HepG2 (cell line): ENCODE results near the gene SMIM44. TPM values are rescaled to one million over a fixed set of nuclear protein-coding genes. Genes with fewer than 3 reads are reported as not detected.

ENCODE experiments used
- ATAC-seq: fragments of 200-7000 bp; cut with Tn5 transposase; 3 replicates; pipeline ENCODE4 v1.9.1; 2020; ENCODE audit warnings: mild to moderate bottlenecking, moderate library complexity
- BruUV-seq: library from RNA; stranded (reverse); fragments of 400-500 nt; replicated peaks from 2 replicates; lab custom pipeline; 2021; lab: Mats Ljungman, UMichigan
- CTCF ChIA-PET: fragments of 300-600 bp; formaldehyde crosslinking; extraction: SDS; loops from one replicate; lab custom pipeline; 2021; ENCODE audit warnings: low total read pairs, inconsistent platforms, low intra/inter-chr PET ratio; lab: Yijun Ruan, JAX
- POLR2A ChIA-PET: fragments of 350-600 bp; sonication (Branson Sonifier 250); formaldehyde crosslinking; loops from one replicate; lab custom pipeline; 2020; ENCODE audit warnings: antibody characterized with exemption, inconsistent platforms; lab: Yijun Ruan, JAX
- DNase-seq: peaks from one replicate; pipeline ENCODE4 v3.0.0-alpha.2; 2015; ENCODE audit warnings: low spot score
- FAIRE-seq: peaks from 3 replicates; lab custom pipeline; 2011; peaks lifted over from hg19 to GRCh38; lab: Jason Lieb, UNC
- H2AFZ ChIP-seq: one replicate; pipeline ENCODE4 v1.6.1; 2011; ENCODE audit warnings: low read length, inconsistent platforms
- H3K27ac ChIP-seq: fragments of 300-600 bp; 3 replicates; pipeline ENCODE4 v1.8.0; 2011; ENCODE audit warnings: mixed run types, mild to moderate bottlenecking, mixed read lengths, low read length, inconsistent platforms; ENCODE audit not compliant: insufficient read depth; ENCODE audit errors: extremely low read length
- H3K27me3 ChIP-seq, 2 experiments: fragments of 200-600 bp in 1 of 2; 2 replicates in 1 of 2; 3 replicates in 1 of 2; pipeline versions ENCODE4 v1.6.0 to v1.8.0; 2011; ENCODE audit warnings: low read length in 2 of 2, mild to moderate bottlenecking in 2 of 2, moderate library complexity in 2 of 2, inconsistent platforms in 1 of 2; ENCODE audit not compliant: insufficient read depth in 2 of 2, control insufficient read depth in 1 of 2
- H3K36me3 ChIP-seq, 2 experiments: fragments of 200-600 bp in 1 of 2; replicated peaks in 1 of 2; 2 replicates in 1 of 2; 3 replicates in 1 of 2; pipeline versions ENCODE4 v1.5.1 to v1.8.0; 2011; ENCODE audit warnings: low read length in 2 of 2, inconsistent platforms in 1 of 2; ENCODE audit not compliant: insufficient read depth in 2 of 2, control insufficient read depth in 1 of 2
- H3K4me1 ChIP-seq: 2 replicates; pipeline ENCODE4 v1.5.1; 2012; ENCODE audit warnings: low read length, inconsistent platforms; ENCODE audit not compliant: insufficient read depth
- H3K4me2 ChIP-seq: 2 replicates; pipeline ENCODE4 v1.6.0; 2011; ENCODE audit warnings: low read depth, low read length, inconsistent platforms
- H3K4me3 ChIP-seq, 3 experiments: fragments of 200-600 bp in 1 of 3; sonication (generic), shearing (Covaris generic) in 1 of 3; replicated peaks in 1 of 3; 2 replicates each; pipeline ENCODE4 v1.5.1; 2011 to 2016; ENCODE audit warnings: low read length in 3 of 3, inconsistent platforms in 2 of 3, low read depth in 2 of 3, mild to moderate bottlenecking in 2 of 3, control low read depth in 1 of 3, mixed read lengths in 1 of 3; ENCODE audit not compliant: insufficient read depth in 1 of 3
- H3K79me2 ChIP-seq: one replicate; pipeline ENCODE4 v1.6.1; 2011; ENCODE audit warnings: low read length, inconsistent platforms; ENCODE audit not compliant: insufficient read depth
- H3K9ac ChIP-seq: 2 replicates; pipeline ENCODE4 v1.6.0; 2011; ENCODE audit warnings: mild to moderate bottlenecking, low read depth, low read length, inconsistent platforms; ENCODE audit not compliant: insufficient read depth
- H3K9me3 ChIP-seq: 2 replicates; pipeline ENCODE4 v1.5.1; 2012; ENCODE audit warnings: mild to moderate bottlenecking, low read length
- H4K20me1 ChIP-seq: 2 replicates; pipeline ENCODE4 v1.6.0; 2011; ENCODE audit warnings: inconsistent platforms, mild to moderate bottlenecking, low read length, moderate library complexity; ENCODE audit not compliant: insufficient read depth
- NCOA2 ChIP-seq: sonication (generic); formaldehyde crosslinking; IDR thresholded peaks from 2 replicates; pipeline ENCODE4 v1.8.0; 2022; ENCODE audit warnings: inconsistent platforms
- SETDB1 ChIP-seq: sonication (generic); formaldehyde crosslinking; IDR thresholded peaks from 2 replicates; pipeline ENCODE4 v1.5.1; 2020; ENCODE audit warnings: missing genetic modification reagents, mild to moderate bottlenecking, borderline replicate concordance
- ZNF432 ChIP-seq: sonication (generic); formaldehyde crosslinking; IDR thresholded peaks from 2 replicates; pipeline ENCODE4 v1.5.0; 2020; ENCODE audit warnings: missing genetic modification reagents, mild to moderate bottlenecking, borderline replicate concordance
- ZNF773 ChIP-seq: sonication (generic); formaldehyde crosslinking; IDR thresholded peaks from 2 replicates; pipeline ENCODE4 v1.4.0; 2020; ENCODE audit warnings: missing genetic modification reagents, borderline replicate concordance
- WGBS: methylation state at CpG from one replicate; pipeline ENCODE4 v1.1.6; 2017; ENCODE audit warnings: low lambda C conversion rate; 5-methylcytosine and 5-hydroxymethylcytosine counted together
- in situ Hi-C: cut with HindIII; loops from 2 replicates; pipeline ENCODE4 v1.10.0; 2017; ENCODE audit warnings: low pct_unique_long_range_greater_than_20kb; ENCODE audit not compliant: extremely low pct_ligation_motif_present
- intact Hi-C: fragments of 100-400 bp; cut with micrococcal nuclease; formaldehyde crosslinking; loops from one replicate; pipeline ENCODE4 v1.10.0; 2022; ENCODE audit not compliant: unreplicated experiment
- polyA plus RNA-seq, 8 experiments: library from polyadenylated mRNA; depleted of rRNA in 3 of 8; stranded (reverse) in 7 of 8; unstranded in 1 of 8; fragments of >200 nt; fragmentation: Illumina TruSeq in 4 of 8; extraction: Trizol in 4 of 8; gene quantifications; 2 replicates each; pipeline versions ENCODE4 v1.2.1 to v1.2.3, GENCODE V29; 2011 to 2016; ENCODE audit warnings: low read depth in 4 of 8, missing spikeins in 1 of 8, mixed read lengths in 1 of 8; ENCODE audit not compliant: insufficient read depth in 1 of 8
- total RNA-seq, 5 experiments: library from RNA; depleted of rRNA; stranded (reverse); fragments of >200 nt; fragmentation: Illumina TruSeq; extraction: Trizol; gene quantifications; 2 replicates each; pipeline ENCODE4 v1.2.3, GENCODE V29; 2016; ENCODE audit warnings: low read depth in 1 of 5
- TF ChIP-seq, protein P1 (sequence below): sonication (generic); formaldehyde crosslinking; IDR thresholded peaks from 2 replicates; pipeline ENCODE4 v1.5.0; 2020; ENCODE audit warnings: mild to moderate bottlenecking, missing genetic modification reagents
- TF ChIP-seq, protein P2 (sequence below), 2 experiments: sonication (generic) in 1 of 2; formaldehyde crosslinking in 1 of 2; IDR thresholded peaks; 2 replicates each; pipeline versions ENCODE4 v1.5.1 to v1.6.1; 2011 to 2020; ENCODE audit warnings: borderline replicate concordance in 1 of 2, low read depth in 1 of 2, low read length in 1 of 2, mild to moderate bottlenecking in 1 of 2, missing genetic modification reagents in 1 of 2, moderate library complexity in 1 of 2

The SMIM44 gene
- total and polyA plus RNA-seq, 2 of the 13 experiments (the other 11 are each of a cell fraction or from before 2014, with no cell fraction given) = not detected

DNA sequence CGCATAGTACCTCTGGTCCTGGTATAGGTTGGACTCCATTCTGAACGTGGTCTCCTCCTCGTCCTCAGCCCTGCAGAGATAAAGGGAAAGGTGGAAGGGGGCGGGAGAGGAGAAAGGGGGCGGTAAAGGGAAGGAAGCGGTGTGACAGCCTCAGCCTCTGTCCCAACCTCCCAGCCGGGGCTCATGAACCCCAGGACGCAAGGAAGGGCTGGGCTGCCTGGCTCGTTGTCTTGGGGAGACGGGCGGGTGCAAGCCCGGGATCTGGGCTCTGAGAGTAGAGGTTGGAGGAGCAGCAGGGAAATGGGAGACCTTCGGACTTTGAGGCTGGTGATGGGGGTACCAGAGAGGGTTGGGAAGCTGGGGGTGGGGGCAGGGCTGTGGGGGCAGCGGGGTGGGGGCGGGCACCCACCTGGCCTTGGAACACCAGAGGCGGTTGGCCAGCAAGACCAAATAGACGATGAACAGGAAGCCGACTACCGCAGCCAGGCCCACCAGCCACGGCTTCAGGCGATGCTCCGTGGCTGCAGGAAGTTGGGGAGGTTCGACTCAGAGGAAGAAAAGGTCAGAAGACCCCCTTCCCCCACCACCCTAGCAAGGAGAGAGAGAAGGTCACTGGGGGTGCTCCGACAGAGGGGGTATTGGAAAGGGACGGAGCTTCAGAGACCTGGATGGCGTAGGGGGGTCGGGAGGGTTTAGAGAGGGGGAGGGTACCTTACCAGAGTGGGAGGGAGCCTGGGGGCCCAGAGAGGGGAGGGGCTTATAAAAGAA, 4.6 kb downstream of the SMIM44 start:
- in situ Hi-C loops = no loop called here
- intact Hi-C loops = no loop called here
- FAIRE-seq (no peak), DNase-seq (no peak), ATAC-seq (no peak)
- Histone ChIP-seq H3K9ac (no peak overlapping the region), H3K36me3 (no peaks in the 10 kb centered on the region), H3K79me2 (no peaks in the 10 kb centered on the region), H3K4me2 (no peak overlapping the region), H3K4me3 (no peak overlapping the region), H3K27me3 (no peaks in the 10 kb centered on the region), H3K9me3 (no peaks in the 10 kb centered on the region), H3K4me1 (peaks cover 29% of the 10 kb centered on the region), H3K27ac (no peak overlapping the region), H4K20me1 (no peaks in the 10 kb centered on the region), H2AFZ (no peak overlapping the region)
- TF ChIP-seq ZNF432 (no peak), SETDB1 (CRISPR knock-in tag) (no peak), ZNF773 (CRISPR knock-in tag) (no peak), NCOA2 (CRISPR knock-in tag) (no peak)
- TF ChIP-seq, protein P1, sequence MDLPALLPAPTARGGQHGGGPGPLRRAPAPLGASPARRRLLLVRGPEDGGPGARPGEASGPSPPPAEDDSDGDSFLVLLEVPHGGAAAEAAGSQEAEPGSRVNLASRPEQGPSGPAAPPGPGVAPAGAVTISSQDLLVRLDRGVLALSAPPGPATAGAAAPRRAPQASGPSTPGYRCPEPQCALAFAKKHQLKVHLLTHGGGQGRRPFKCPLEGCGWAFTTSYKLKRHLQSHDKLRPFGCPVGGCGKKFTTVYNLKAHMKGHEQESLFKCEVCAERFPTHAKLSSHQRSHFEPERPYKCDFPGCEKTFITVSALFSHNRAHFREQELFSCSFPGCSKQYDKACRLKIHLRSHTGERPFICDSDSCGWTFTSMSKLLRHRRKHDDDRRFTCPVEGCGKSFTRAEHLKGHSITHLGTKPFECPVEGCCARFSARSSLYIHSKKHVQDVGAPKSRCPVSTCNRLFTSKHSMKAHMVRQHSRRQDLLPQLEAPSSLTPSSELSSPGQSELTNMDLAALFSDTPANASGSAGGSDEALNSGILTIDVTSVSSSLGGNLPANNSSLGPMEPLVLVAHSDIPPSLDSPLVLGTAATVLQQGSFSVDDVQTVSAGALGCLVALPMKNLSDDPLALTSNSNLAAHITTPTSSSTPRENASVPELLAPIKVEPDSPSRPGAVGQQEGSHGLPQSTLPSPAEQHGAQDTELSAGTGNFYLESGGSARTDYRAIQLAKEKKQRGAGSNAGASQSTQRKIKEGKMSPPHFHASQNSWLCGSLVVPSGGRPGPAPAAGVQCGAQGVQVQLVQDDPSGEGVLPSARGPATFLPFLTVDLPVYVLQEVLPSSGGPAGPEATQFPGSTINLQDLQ (CRISPR knock-in tag) = no peak
- TF ChIP-seq, protein P2, sequence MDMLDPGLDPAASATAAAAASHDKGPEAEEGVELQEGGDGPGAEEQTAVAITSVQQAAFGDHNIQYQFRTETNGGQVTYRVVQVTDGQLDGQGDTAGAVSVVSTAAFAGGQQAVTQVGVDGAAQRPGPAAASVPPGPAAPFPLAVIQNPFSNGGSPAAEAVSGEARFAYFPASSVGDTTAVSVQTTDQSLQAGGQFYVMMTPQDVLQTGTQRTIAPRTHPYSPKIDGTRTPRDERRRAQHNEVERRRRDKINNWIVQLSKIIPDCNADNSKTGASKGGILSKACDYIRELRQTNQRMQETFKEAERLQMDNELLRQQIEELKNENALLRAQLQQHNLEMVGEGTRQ (IDR thresholded peaks at IDR 0.05; ENCODE audit: low read depth, low read length) = no peak
- TF ChIP-seq, protein P2 (CRISPR knock-in tag; IDR thresholded peaks at IDR 0.05; ENCODE audit: borderline replicate concordance) = no peak
- CTCF ChIA-PET = no interaction called here
- POLR2A ChIA-PET = interaction anchor here (1.8 to 3.0 kb wide), 3 partner anchors 22 to 194 kb away, joined by 6 to 24 read pairs (median 8); partner anchors contain the start of gene DOHH
- BruUV-seq = no TSS peak
- 84% methylated on average over 27 of the region's 27 CpGs for WGBS
